GM12891 (cell line): ENCODE measurements around the gene FAM222A.

Experiments
- POLR2A ChIP-seq: IDR thresholded peaks from 2 replicates; pipeline ENCODE4 v1.6.1; 2011; ENCODE audit warnings: low read depth, low read length, control low read depth
- POLR2AphosphoS5 ChIP-seq: IDR thresholded peaks from 2 replicates; pipeline ENCODE4 v1.6.1; 2011; ENCODE audit warnings: low read depth, low read length, control low read depth
- POU2F2 ChIP-seq: IDR thresholded peaks from 2 replicates; pipeline ENCODE4 v1.6.1; 2011; ENCODE audit warnings: low read depth, mild to moderate bottlenecking, control low read depth, low read length, moderate library complexity
- SPI1 ChIP-seq: IDR thresholded peaks from 2 replicates; pipeline ENCODE4 v1.6.1; 2011; ENCODE audit warnings: low read depth, low read length, control low read depth
- TAF1 ChIP-seq: IDR thresholded peaks from 2 replicates; pipeline ENCODE4 v1.6.1; 2011; ENCODE audit warnings: low read depth, low read length, control low read depth

- TF ChIP-seq SPI1 (no peak), POLR2A (no peak), TAF1 (no peak), POU2F2 (no peak), POLR2AphosphoS5 (no peak)
Measured at GRCh38 chr12:109716512-109717389, 3.1 kb downstream of the FAM222A start.
